ENCODE data around the gene DCAF5. TPM values are rescaled to one million over a fixed set of nuclear protein-coding genes. Genes with fewer than 3 reads are reported as not detected.
"Not testable (repeated sequence)": the region's sequence is repeated elsewhere in the genome, so short reads cannot be mapped to it uniquely, and the experiment has no call there.

Gene DCAF5
- polyA plus RNA-seq (2012; ENCODE audit: low read depth, missing spikeins), result 16.4 TPM

- FAIRE-seq (peak; percentile 97), DNase-seq (ENCODE audit: insufficient read length, low spot score) (no peak)
- no peak for TF ChIP-seq PAX5 (IDR thresholded peaks at IDR 0.05; ENCODE audit: insufficient read depth, low read length, severe bottlenecking)
- 0 out of 2 replicates have a peak, but pooled peaks have one; percentile 42 for TF ChIP-seq TAF1 (IDR thresholded peaks at IDR 0.05; ENCODE audit: low read depth, low read length)
- TF ChIP-seq POLR2A (IDR thresholded peaks at IDR 0.05; ENCODE audit: low read depth, low read length), result peak; percentile 59
- TF ChIP-seq POLR2AphosphoS5 (IDR thresholded peaks at IDR 0.05; ENCODE audit: low read depth, low read length), result peak; percentile 47; the same call in 1 of the 2 replicates
Measured at GRCh38 chr14:69152902-69153151, at the start of gene DCAF5. DCAF5 (minus strand) TSS chr14:69153119; CDS start chr14:69152978, 141 bp downstream.

DNA sequence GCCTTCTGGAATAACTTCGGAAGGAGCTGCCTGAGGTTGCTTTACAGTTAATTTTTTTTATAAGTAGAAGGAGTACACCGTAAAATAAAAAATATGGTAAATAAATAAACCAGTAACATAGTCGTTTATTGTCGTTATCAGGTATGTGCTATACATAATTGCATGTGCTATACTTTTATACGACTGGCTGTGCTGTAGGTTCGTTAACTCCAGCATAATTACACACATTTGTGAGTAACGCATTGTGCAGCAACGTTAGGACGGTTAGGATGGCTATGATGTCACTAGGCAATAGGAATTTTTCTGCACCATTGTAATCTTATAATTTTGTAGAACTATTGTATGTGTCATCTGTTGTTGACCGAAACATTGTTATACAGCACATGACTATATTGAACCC, 46.9 kb upstream of the DCAF5 start:
- TF ChIP-seq POU2F2 (IDR thresholded peaks at IDR 0.05; ENCODE audit: low read depth, low read length) (no peak), SPI1 (IDR thresholded peaks at IDR 0.05; ENCODE audit: low read depth, low read length) (no peak), POLR2A (IDR thresholded peaks at IDR 0.05; ENCODE audit: low read depth, low read length) (no peak), POLR2AphosphoS5 (IDR thresholded peaks at IDR 0.05; ENCODE audit: low read depth, low read length) (no peak), TAF1 (IDR thresholded peaks at IDR 0.05; ENCODE audit: low read depth, low read length) (no peak), PAX5 (IDR thresholded peaks at IDR 0.05; ENCODE audit: insufficient read depth, low read length, severe bottlenecking) (no peak)
- DNase-seq (ENCODE audit: insufficient read length, low spot score) (no peak), FAIRE-seq (no peak)

- FAIRE-seq (no peak), DNase-seq (ENCODE audit: insufficient read length, low spot score) (no peak)
- no peak for TF ChIP-seq POU2F2 (IDR thresholded peaks at IDR 0.05; ENCODE audit: low read depth, low read length)
- no peak for TF ChIP-seq PAX5 (IDR thresholded peaks at IDR 0.05; ENCODE audit: insufficient read depth, low read length, severe bottlenecking)
Measured at GRCh38 chr14:69193721-69194120, 40.8 kb upstream of the DCAF5 start.

DNA sequence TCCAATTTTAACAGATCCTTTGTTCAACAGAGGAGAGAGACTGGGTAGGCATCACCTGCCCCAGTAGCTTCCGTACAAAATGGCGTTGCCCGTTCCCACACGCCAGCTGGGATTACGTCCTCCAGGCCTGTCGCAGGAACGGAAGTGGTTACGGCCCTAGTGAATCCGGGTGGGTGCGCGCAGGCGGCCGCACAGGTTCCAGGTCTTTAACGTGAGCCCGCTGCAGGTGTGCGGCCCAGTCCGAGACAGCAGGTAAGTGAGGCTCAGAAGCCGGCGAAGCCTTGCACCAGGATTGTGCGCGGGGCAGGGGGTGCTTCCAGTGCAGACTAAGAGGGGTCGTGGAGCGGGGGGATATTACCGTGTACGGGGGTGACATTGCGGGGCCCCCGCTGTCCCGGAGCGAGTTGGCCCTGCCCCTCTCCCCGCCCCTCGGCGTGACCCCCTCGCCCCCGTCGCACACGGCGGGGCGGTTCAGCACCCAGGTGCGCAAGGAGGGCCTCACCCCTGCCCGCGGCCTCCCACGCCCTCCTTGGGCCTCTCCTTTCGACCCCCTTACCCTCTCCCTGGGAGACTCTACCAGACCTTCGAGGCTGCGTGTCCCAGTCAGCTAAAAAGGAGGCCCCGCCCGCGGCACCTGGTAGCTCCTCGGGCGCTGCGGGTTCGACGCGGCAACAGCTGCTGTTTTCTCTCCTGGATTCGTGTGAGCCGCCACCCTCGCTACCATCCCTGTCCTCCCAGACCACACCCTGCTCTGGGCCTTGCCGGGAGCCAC, 38.6 kb upstream of the DCAF5 start, which contains the start of gene EXD2:
Gene EXD2, plus strand, starts transcription at position 159 of the 772 bp plus-strand sequence. CDS start 17,973 bp downstream, outside the sequence.
- peak; percentile 97 for FAIRE-seq
- peak; percentile 72 for TF ChIP-seq POLR2A (IDR thresholded peaks at IDR 0.05; ENCODE audit: low read depth, low read length)
- peak; percentile 22 for TF ChIP-seq PAX5 (IDR thresholded peaks at IDR 0.05; ENCODE audit: insufficient read depth, low read length, severe bottlenecking)
- peak; percentile 12; the same call in 1 of the 2 replicates for TF ChIP-seq TAF1 (IDR thresholded peaks at IDR 0.05; ENCODE audit: low read depth, low read length)
- TF ChIP-seq POU2F2 (IDR thresholded peaks at IDR 0.05; ENCODE audit: low read depth, low read length), result peak; percentile 71
- TF ChIP-seq SPI1 (IDR thresholded peaks at IDR 0.05; ENCODE audit: low read depth, low read length), result no peak; the same call in 1 of the 2 replicates
- TF ChIP-seq POLR2AphosphoS5 (IDR thresholded peaks at IDR 0.05; ENCODE audit: low read depth, low read length), result peak; percentile 77

DNA sequence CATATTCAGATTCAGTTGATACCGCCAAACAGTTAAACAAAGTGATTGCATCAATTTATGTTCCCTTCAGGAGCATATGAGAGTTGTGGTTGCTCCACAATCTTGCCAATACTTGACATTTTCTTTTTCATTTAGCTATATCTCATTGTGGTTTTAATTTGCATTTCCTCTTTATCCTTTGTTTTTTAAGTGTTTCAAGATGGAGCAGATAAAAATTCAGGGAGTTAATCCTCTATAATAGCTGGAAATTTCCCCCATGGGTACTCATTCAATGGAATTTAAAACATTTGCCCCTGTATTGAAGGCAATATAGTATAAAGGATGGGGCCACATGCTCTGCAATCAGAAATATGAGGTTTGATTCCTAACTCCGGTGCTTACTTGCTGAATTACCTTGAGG, 37.3 kb upstream of the DCAF5 start:
- no peak for DNase-seq (ENCODE audit: insufficient read length, low spot score)
- TF ChIP-seq SPI1 (IDR thresholded peaks at IDR 0.05; ENCODE audit: low read depth, low read length) (no peak), TAF1 (IDR thresholded peaks at IDR 0.05; ENCODE audit: low read depth, low read length) (no peak), POLR2A (IDR thresholded peaks at IDR 0.05; ENCODE audit: low read depth, low read length) (no peak), PAX5 (IDR thresholded peaks at IDR 0.05; ENCODE audit: insufficient read depth, low read length, severe bottlenecking) (no peak), POU2F2 (IDR thresholded peaks at IDR 0.05; ENCODE audit: low read depth, low read length) (no peak), POLR2AphosphoS5 (IDR thresholded peaks at IDR 0.05; ENCODE audit: low read depth, low read length) (no peak)
- no peak for FAIRE-seq

More for the DNA sequence above, 38.6 kb upstream of the DCAF5 start, which contains the start of gene EXD2:
- peak; percentile 84 for DNase-seq (ENCODE audit: insufficient read length, low spot score)

GRCh38 chr14:69183735-69184134, 30.8 kb upstream of the DCAF5 start:
- DNase-seq (ENCODE audit: insufficient read length, low spot score), result no peak
- no peak for FAIRE-seq
- TF ChIP-seq TAF1 (IDR thresholded peaks at IDR 0.05; ENCODE audit: low read depth, low read length), result no peak
- no peak for TF ChIP-seq POU2F2 (IDR thresholded peaks at IDR 0.05; ENCODE audit: low read depth, low read length)
- TF ChIP-seq SPI1 (IDR thresholded peaks at IDR 0.05; ENCODE audit: low read depth, low read length), result no peak
- no peak for TF ChIP-seq PAX5 (IDR thresholded peaks at IDR 0.05; ENCODE audit: insufficient read depth, low read length, severe bottlenecking)
- no peak for TF ChIP-seq POLR2A (IDR thresholded peaks at IDR 0.05; ENCODE audit: low read depth, low read length)
- no peak for TF ChIP-seq POLR2AphosphoS5 (IDR thresholded peaks at IDR 0.05; ENCODE audit: low read depth, low read length)

GRCh38 chr14:69182580-69182979, 29.7 kb upstream of the DCAF5 start:
- DNase-seq (ENCODE audit: insufficient read length, low spot score); FAIRE-seq: not testable (repeated sequence)

GRCh38 chr14:69181491-69181890, 28.6 kb upstream of the DCAF5 start:
- DNase-seq (ENCODE audit: insufficient read length, low spot score), result no peak
- TF ChIP-seq TAF1 (IDR thresholded peaks at IDR 0.05; ENCODE audit: low read depth, low read length), result no peak
- TF ChIP-seq PAX5 (IDR thresholded peaks at IDR 0.05; ENCODE audit: insufficient read depth, low read length, severe bottlenecking), result no peak
- no peak for TF ChIP-seq SPI1 (IDR thresholded peaks at IDR 0.05; ENCODE audit: low read depth, low read length)
- FAIRE-seq, result no peak

DNA sequence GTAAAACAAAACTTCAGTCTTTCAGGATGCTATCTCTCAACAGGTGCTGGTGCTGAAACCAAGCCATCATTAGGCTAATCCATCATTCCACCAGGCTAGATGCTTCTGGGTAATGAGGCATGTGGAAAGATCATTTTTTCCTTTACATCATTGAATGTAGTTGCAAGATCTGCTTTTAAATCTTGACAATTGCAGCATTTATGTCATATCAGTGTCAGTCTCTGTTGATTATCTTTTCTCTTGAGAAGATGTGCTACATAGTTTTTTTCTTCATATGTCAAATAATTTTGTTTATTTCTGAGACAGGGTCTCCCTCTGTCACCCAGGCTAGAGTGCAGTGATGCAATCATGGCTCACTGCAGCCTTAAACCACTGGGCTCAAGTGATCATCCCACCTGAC, 22.2 kb upstream of the DCAF5 start:
- DNase-seq (ENCODE audit: insufficient read length, low spot score) (no peak), FAIRE-seq (no peak)
- TF ChIP-seq POLR2A (IDR thresholded peaks at IDR 0.05; ENCODE audit: low read depth, low read length), result no peak
- TF ChIP-seq POU2F2 (IDR thresholded peaks at IDR 0.05; ENCODE audit: low read depth, low read length), result no peak
- TF ChIP-seq TAF1 (IDR thresholded peaks at IDR 0.05; ENCODE audit: low read depth, low read length), result no peak

DNA sequence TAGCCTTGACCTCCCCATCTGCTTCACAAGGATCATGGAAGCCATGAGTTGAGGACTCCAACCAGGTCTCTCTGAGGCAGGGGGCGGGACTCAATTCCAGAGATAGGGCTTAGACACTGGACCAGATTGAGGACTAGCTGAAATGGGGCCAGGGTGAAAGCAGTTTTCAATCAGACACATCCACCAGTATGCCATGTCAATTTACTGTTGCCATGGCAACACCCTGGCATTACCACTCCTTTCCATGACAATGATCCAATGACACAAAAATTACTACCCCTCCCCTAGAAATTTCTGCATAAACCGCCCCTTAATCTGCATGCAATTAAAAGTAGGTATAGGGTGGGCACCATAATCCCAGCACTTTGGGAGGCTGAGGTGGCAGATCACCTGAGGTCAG, 18.6 kb upstream of the DCAF5 start:
- DNase-seq (ENCODE audit: insufficient read length, low spot score), result no peak
- TF ChIP-seq POU2F2 (IDR thresholded peaks at IDR 0.05; ENCODE audit: low read depth, low read length), result no peak
- TF ChIP-seq PAX5 (IDR thresholded peaks at IDR 0.05; ENCODE audit: insufficient read depth, low read length, severe bottlenecking), result no peak
- TF ChIP-seq POLR2A (IDR thresholded peaks at IDR 0.05; ENCODE audit: low read depth, low read length), result no peak
- FAIRE-seq, result no peak

All from GM12891 (cell line).